H1 (cell line): Measurements from ENCODE around the gene WDFY3. TPM values are rescaled to one million over a fixed set of nuclear protein-coding genes. Genes with fewer than 3 reads are reported as not detected.

Experiments
- ATF3 ChIP-seq: IDR thresholded peaks from 2 replicates; pipeline ENCODE4 v1.6.1; 2011; ENCODE audit warnings: low read depth, mild to moderate bottlenecking, low read length; ENCODE audit not compliant: insufficient read depth
- CHD7 ChIP-seq: fragments of 300-600 bp; sonication (generic); IDR thresholded peaks from 2 replicates; pipeline ENCODE4 v1.7.1; 2012; ENCODE audit warnings: low read length, moderate library complexity, mild to moderate bottlenecking, inconsistent platforms; ENCODE audit not compliant: insufficient replicate concordance
- CTCF ChIP-seq, 3 experiments: IDR thresholded peaks; 1 replicate in 2 of 3; 2 replicates in 1 of 3; pipeline versions ENCODE4 v1.5.1 to v1.6.1; 2011; ENCODE audit warnings: low read length in 3 of 3, mild to moderate bottlenecking in 3 of 3, inconsistent platforms in 2 of 3, low read depth in 1 of 3, moderate library complexity in 1 of 3; ENCODE audit not compliant: insufficient read depth in 1 of 3; ENCODE audit errors: control extremely low read depth in 1 of 3
- EP300 ChIP-seq, 2 experiments: IDR thresholded peaks; 1 replicate in 1 of 2; 2 replicates in 1 of 2; pipeline ENCODE4 v1.6.1; 2011 to 2012; ENCODE audit warnings: low read depth in 2 of 2, low read length in 2 of 2, mild to moderate bottlenecking in 2 of 2, borderline replicate concordance in 1 of 2, inconsistent platforms in 1 of 2, moderate library complexity in 1 of 2
- GABPA ChIP-seq: IDR thresholded peaks from 2 replicates; pipeline ENCODE4 v1.6.1; 2011; ENCODE audit warnings: mild to moderate bottlenecking, low read length, moderate library complexity, borderline replicate concordance; ENCODE audit not compliant: insufficient read depth
- RXRA ChIP-seq: IDR thresholded peaks from 2 replicates; pipeline ENCODE4 v1.6.1; 2011; ENCODE audit warnings: low read depth, mild to moderate bottlenecking, low read length, moderate library complexity; ENCODE audit not compliant: insufficient read depth
- SP2 ChIP-seq: IDR thresholded peaks from 2 replicates; pipeline ENCODE4 v1.6.1; 2012; ENCODE audit warnings: mild to moderate bottlenecking, low read length, inconsistent platforms
- ZNF274 ChIP-seq: IDR thresholded peaks from 2 replicates; pipeline ENCODE4 v1.7.0; 2012; ENCODE audit warnings: low read length, borderline replicate concordance; ENCODE audit errors: extremely low read depth
- polyA plus RNA-seq, 7 experiments: library from polyadenylated mRNA; depleted of rRNA in 3 of 7; stranded (reverse) in 5 of 7; unstranded in 2 of 7; fragments of >200 nt in 5 of 7; fragments of 200-250 nt in 2 of 7; gene quantifications; 1 replicate in 5 of 7; 2 replicates in 1 of 7; 4 replicates in 1 of 7; pipeline versions ENCODE4 v1.2.1 to v1.2.3, GENCODE V29; 2011 to 2013; ENCODE audit warnings: missing spikeins in 2 of 7, mixed read lengths in 2 of 7
- total RNA-seq: library from RNA; stranded (reverse); fragmentation: NEBNext Ultra II Directional; extraction: Animal tissue kit (Norgen Biotek cat#: 25700); gene quantifications from 2 replicates; pipeline ENCODE4 v1.2.1, GENCODE V29; 2021

The WDFY3 gene
- total and polyA plus RNA-seq, 2 of the 8 experiments (the other 6 are each of a cell fraction or from before 2014, with no cell fraction given): 25.6 to 62.4 TPM

- TF ChIP-seq CHD7 (no peak), EP300 (IDR thresholded peaks at IDR 0.05; ENCODE audit: borderline replicate concordance in 1 of 2, low read depth in 2 of 2, low read length in 2 of 2) (no peak), GABPA (no peak), CTCF (IDR thresholded peaks at IDR 0.05; ENCODE audit: control extremely low read depth in 1 of 3, insufficient read depth in 1 of 3, low read depth in 1 of 3, low read length in 3 of 3) (no peak), SP2 (no peak), ZNF274 (no peak), RXRA (no peak), ATF3 (no peak)
These were observed 322.4 kb downstream of the WDFY3 start (continued) for GRCh38 chr4:84644087-84644486.
